Immature natural killer cell (primary cell): ENCODE results near the gene OBSCN. TPM values are rescaled to one million over a fixed set of nuclear protein-coding genes. Genes with fewer than 3 reads are reported as not detected.

ENCODE experiments used
- DNase-seq, 3 donors: peaks; one replicate each; pipeline ENCODE4 v3.0.0; 2022; ENCODE audit warnings: mixed read lengths in 1 of 3
- H3K27ac Mint-ChIP-seq, 6 donors: one replicate each; pipeline ENCODE4 v1.8.0; 2020; ENCODE audit warnings: mixed read lengths in 6 of 6, mild to moderate bottlenecking in 5 of 6, inconsistent platforms in 4 of 6, moderate library complexity in 3 of 6
- H3K27me3 Mint-ChIP-seq, 3 donors: one replicate each; pipeline ENCODE4 v1.8.0; 2020 to 2021; ENCODE audit warnings: low read depth in 3 of 3, mild to moderate bottlenecking in 3 of 3, mixed read lengths in 3 of 3, moderate library complexity in 3 of 3, inconsistent platforms in 1 of 3
- H3K36me3 Mint-ChIP-seq, 3 donors: one replicate each; pipeline ENCODE4 v1.8.0; 2020; ENCODE audit warnings: mixed read lengths in 3 of 3, inconsistent platforms in 2 of 3, mild to moderate bottlenecking in 2 of 3
- H3K4me1 Mint-ChIP-seq, 2 donors: one replicate each; pipeline ENCODE4 v1.8.0; 2020; ENCODE audit warnings: inconsistent platforms in 2 of 2, mild to moderate bottlenecking in 2 of 2, mixed read lengths in 2 of 2, moderate library complexity in 1 of 2
- H3K4me3 Mint-ChIP-seq, 5 donors: one replicate each; pipeline ENCODE4 v1.8.0; 2020; ENCODE audit warnings: mild to moderate bottlenecking in 5 of 5, mixed read lengths in 5 of 5, inconsistent platforms in 3 of 5, moderate library complexity in 3 of 5
- H3K9me3 Mint-ChIP-seq, 6 donors: one replicate each; pipeline ENCODE4 v1.8.0; 2020; ENCODE audit warnings: mild to moderate bottlenecking in 6 of 6, mixed read lengths in 6 of 6, inconsistent platforms in 4 of 6, moderate library complexity in 3 of 6
- polyA plus RNA-seq, 3 donors: library from polyadenylated mRNA; unstranded; fragments of 300-500 nt; fragmentation: Illumina TruSeq; gene quantifications; one replicate each; pipeline ENCODE4 v1.2.3, GENCODE V29; 2021

Gene OBSCN
- polyA plus RNA-seq, 3 donors from 2014 or later: 0.19 to 1.9 TPM; not detected in 1

- Mint-ChIP-seq H3K27ac (no peak overlapping the region), H3K27me3 (peaks cover 3 to 7% (median 6%) of the 10 kb centered on the region in 3 donors), H3K4me3 (no peak overlapping the region), H3K4me1 (peaks cover 59 to 64% of the 10 kb centered on the region in 2 donors), H3K9me3 (no peaks in the 10 kb centered on the region), H3K36me3 (peaks cover 0 to 12% (median 6%) of the 10 kb centered on the region in 3 donors)
- no peak for DNase-seq
Observed at GRCh38 chr1:228400692-228401454, 193.0 kb downstream of the OBSCN start.

- H3K4me1 Mint-ChIP-seq: peaks cover 59 to 65% of the 10 kb centered on the region in 2 donors
- no peak overlapping the region for H3K4me3 Mint-ChIP-seq
- DNase-seq: no peak
- H3K27me3 Mint-ChIP-seq: peaks cover 10 to 17% (median 15%) of the 10 kb centered on the region in 3 donors
- H3K9me3 Mint-ChIP-seq: no peaks in the 10 kb centered on the region
- peaks cover 0 to 9% (median 6%) of the 10 kb centered on the region in 3 donors for H3K36me3 Mint-ChIP-seq
- H3K27ac Mint-ChIP-seq: peak overlapping the region in 5 of 6 donors; percentile 46 to 81 (median 68)
Observed at GRCh38 chr1:228401782-228402640, 194.2 kb downstream of the OBSCN start.

- Mint-ChIP-seq H3K27ac (peak overlapping the region in 4 of 6 donors; percentile 48 to 79 (median 65)), H3K4me3 (peak overlapping the region in 1 of 5 donors; percentile 43), H3K36me3 (peaks cover 0 to 7% (median 5%) of the 10 kb centered on the region in 3 donors), H3K4me1 (peaks cover 62 to 66% of the 10 kb centered on the region in 2 donors), H3K27me3 (peaks cover 10 to 20% (median 16%) of the 10 kb centered on the region in 3 donors), H3K9me3 (no peaks in the 10 kb centered on the region)
- no peak for DNase-seq
Observed at GRCh38 chr1:228402641-228403025, 194.8 kb downstream of the OBSCN start.

- H3K9me3 Mint-ChIP-seq: no peaks in the 10 kb centered on the region
- peak overlapping the region in 4 of 5 donors; percentile 43 to 92 (median 58) for H3K4me3 Mint-ChIP-seq
- H3K27ac Mint-ChIP-seq: peak overlapping the region in 4 of 6 donors; percentile 28 to 70 (median 58)
- H3K27me3 Mint-ChIP-seq: peaks cover 10 to 20% (median 16%) of the 10 kb centered on the region in 3 donors
- no peak for DNase-seq
- H3K36me3 Mint-ChIP-seq: peaks cover 0 to 6% (median 0%) of the 10 kb centered on the region in 3 donors
- peaks cover 58 to 66% of the 10 kb centered on the region in 2 donors for H3K4me1 Mint-ChIP-seq
Observed at GRCh38 chr1:228403231-228403631, 195.4 kb downstream of the OBSCN start.

GRCh38 chr1:228404107-228404720 lies 196.4 kb downstream of the OBSCN start:
- H3K9me3 Mint-ChIP-seq: no peaks in the 10 kb centered on the region
- H3K4me1 Mint-ChIP-seq: peaks cover 60 to 69% of the 10 kb centered on the region in 2 donors
- peaks cover 12 to 20% (median 16%) of the 10 kb centered on the region in 3 donors for H3K27me3 Mint-ChIP-seq
- DNase-seq: no peak
- H3K36me3 Mint-ChIP-seq: peaks cover 0 to 6% (median 0%) of the 10 kb centered on the region in 3 donors
- H3K4me3 Mint-ChIP-seq: peak overlapping the region; percentile 87 to 95 (median 93)
- H3K27ac Mint-ChIP-seq: peak overlapping the region in 5 of 6 donors; percentile 62 to 93 (median 70)

- no peak for DNase-seq
- Mint-ChIP-seq H3K27ac (peak overlapping the region; percentile 76 to 93 (median 86)), H3K27me3 (peaks cover 14 to 20% (median 16%) of the 10 kb centered on the region in 3 donors), H3K4me3 (peak overlapping the region; percentile 87 to 95 (median 93)), H3K9me3 (no peaks in the 10 kb centered on the region), H3K4me1 (peaks cover 63 to 65% of the 10 kb centered on the region in 2 donors), H3K36me3 (peaks cover 0 to 6% (median 0%) of the 10 kb centered on the region in 3 donors)
Observed at GRCh38 chr1:228405200-228405978, 197.5 kb downstream of the OBSCN start.

GRCh38 chr1:228405979-228406228 lies 198.1 kb downstream of the OBSCN start:
- H3K9me3 Mint-ChIP-seq: no peaks in the 10 kb centered on the region
- no peak for DNase-seq
- H3K27me3 Mint-ChIP-seq: peaks cover 15 to 20% (median 16%) of the 10 kb centered on the region in 3 donors
- H3K4me3 Mint-ChIP-seq: peak overlapping the region; percentile 87 to 95 (median 93)
- H3K4me1 Mint-ChIP-seq: peaks cover 61 to 62% of the 10 kb centered on the region in 2 donors
- H3K36me3 Mint-ChIP-seq: peaks cover 0 to 6% (median 0%) of the 10 kb centered on the region in 3 donors
- peak overlapping the region; percentile 76 to 93 (median 86) for H3K27ac Mint-ChIP-seq

GRCh38 chr1:228407106-228408040 lies 199.5 kb downstream of the OBSCN start:
- Mint-ChIP-seq H3K36me3 (peaks cover 0 to 8% (median 0%) of the 10 kb centered on the region in 3 donors), H3K27ac (peak overlapping the region; percentile 23 to 78 (median 74)), H3K27me3 (peaks cover 15 to 20% (median 16%) of the 10 kb centered on the region in 3 donors), H3K9me3 (no peaks in the 10 kb centered on the region), H3K4me3 (peak overlapping the region; percentile 81 to 95 (median 85)), H3K4me1 (peaks cover 50 to 52% of the 10 kb centered on the region in 2 donors)
- DNase-seq: no peak

GRCh38 chr1:228408041-228408868 lies 200.4 kb downstream of the OBSCN start:
- Mint-ChIP-seq H3K4me1 (peaks cover 41 to 43% of the 10 kb centered on the region in 2 donors), H3K27ac (peak overlapping the region in 5 of 6 donors; percentile 57 to 76 (median 64))

GRCh38 chr1:228408869-228409805 lies 201.3 kb downstream of the OBSCN start:
- peak overlapping the region in 3 of 5 donors; percentile 27 to 64 (median 35) for H3K4me3 Mint-ChIP-seq
- H3K27ac Mint-ChIP-seq: peak overlapping the region in 2 of 6 donors; percentile 67 to 73
- peaks cover 15 to 20% (median 19%) of the 10 kb centered on the region in 3 donors for H3K27me3 Mint-ChIP-seq
- peaks cover 0 to 2% (median 0%) of the 10 kb centered on the region in 3 donors for H3K36me3 Mint-ChIP-seq
- H3K9me3 Mint-ChIP-seq: no peaks in the 10 kb centered on the region
- DNase-seq: no peak
- peaks cover 33 to 34% of the 10 kb centered on the region in 2 donors for H3K4me1 Mint-ChIP-seq

More at GRCh38 chr1:228408041-228408868, 200.4 kb downstream of the OBSCN start:
- no peak for DNase-seq
- no peaks in the 10 kb centered on the region for H3K9me3 Mint-ChIP-seq
- H3K27me3 Mint-ChIP-seq: peaks cover 15 to 20% (median 17%) of the 10 kb centered on the region in 3 donors
- H3K4me3 Mint-ChIP-seq: peak overlapping the region; percentile 29 to 95 (median 64)
- peaks cover 0 to 7% (median 0%) of the 10 kb centered on the region in 3 donors for H3K36me3 Mint-ChIP-seq
